ENCODE measurements around the gene CDH5.

DNA sequence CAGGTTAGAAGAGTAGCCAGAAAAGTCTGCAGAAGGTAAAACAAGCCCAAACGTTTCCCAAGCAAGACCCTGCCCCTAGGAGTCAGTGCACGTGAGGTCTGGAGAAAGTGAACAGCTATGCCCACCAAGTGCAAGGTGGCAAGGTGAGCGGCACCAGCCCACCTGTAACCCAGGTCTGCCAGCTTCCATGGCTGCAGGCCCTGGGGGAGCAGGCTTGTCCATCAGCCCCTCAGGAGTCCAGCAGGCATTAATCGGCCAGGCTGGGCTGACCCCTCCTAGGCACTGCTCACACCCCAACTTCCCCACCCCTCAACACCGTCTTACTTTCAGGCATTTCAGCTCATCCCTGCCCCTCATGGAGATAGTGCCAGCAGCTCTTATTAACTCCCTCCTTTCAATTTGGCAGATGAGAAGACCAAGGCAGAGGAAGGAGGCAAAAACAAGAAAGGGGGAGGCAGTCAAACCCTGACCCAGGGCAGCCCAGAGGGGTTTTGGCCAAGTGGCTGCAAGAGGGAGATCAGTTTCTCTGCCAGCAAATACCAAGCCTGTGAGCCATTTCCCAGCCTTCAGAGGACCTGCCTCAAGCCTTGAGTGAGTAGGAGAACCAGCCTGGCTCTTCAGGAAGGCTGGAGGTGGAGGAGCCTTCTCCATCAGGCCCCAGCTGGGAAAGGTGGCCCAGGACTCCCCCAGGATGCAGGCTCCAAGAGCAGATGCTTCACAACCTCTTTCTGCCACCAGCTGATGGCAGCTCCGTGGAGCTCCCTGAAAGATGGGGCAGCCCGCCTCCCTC lies 75.3 kb downstream of the CDH5 start:
- TF ChIP-seq, protein P1, sequence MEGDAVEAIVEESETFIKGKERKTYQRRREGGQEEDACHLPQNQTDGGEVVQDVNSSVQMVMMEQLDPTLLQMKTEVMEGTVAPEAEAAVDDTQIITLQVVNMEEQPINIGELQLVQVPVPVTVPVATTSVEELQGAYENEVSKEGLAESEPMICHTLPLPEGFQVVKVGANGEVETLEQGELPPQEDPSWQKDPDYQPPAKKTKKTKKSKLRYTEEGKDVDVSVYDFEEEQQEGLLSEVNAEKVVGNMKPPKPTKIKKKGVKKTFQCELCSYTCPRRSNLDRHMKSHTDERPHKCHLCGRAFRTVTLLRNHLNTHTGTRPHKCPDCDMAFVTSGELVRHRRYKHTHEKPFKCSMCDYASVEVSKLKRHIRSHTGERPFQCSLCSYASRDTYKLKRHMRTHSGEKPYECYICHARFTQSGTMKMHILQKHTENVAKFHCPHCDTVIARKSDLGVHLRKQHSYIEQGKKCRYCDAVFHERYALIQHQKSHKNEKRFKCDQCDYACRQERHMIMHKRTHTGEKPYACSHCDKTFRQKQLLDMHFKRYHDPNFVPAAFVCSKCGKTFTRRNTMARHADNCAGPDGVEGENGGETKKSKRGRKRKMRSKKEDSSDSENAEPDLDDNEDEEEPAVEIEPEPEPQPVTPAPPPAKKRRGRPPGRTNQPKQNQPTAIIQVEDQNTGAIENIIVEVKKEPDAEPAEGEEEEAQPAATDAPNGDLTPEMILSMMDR (IDR thresholded peaks at IDR 0.05): no peak
- TF ChIP-seq POLR2AphosphoS5 (IDR thresholded peaks at IDR 0.05; ENCODE audit: insufficient read depth in 1 of 2, low read depth in 1 of 2) (no peak), POLR2A (IDR thresholded peaks at IDR 0.05) (no peak)

Data from vagina (tissue), 2 donors.